Common myeloid progenitor, CD34-positive (primary cell): ENCODE results near the gene PEAK1.

Experiments used
- CTCF ChIA-PET: fragments of 350-600 bp; sonication (Branson Sonifier 250); formaldehyde crosslinking; loops from one replicate; lab custom pipeline; 2021; ENCODE audit warnings: antibody characterized with exemption; lab: Charles Lee
- POLR2A ChIA-PET: fragments of 350-600 bp; sonication (Branson Sonifier 250); formaldehyde crosslinking; loops from one replicate; lab custom pipeline; 2021; ENCODE audit warnings: antibody characterized with exemption; lab: Charles Lee
- DNase-seq, 3 donors: peaks; one replicate each; pipeline versions ENCODE4 v3.0.0 to v3.0.0-alpha.2; 2013
- H3K27ac ChIP-seq, 2 experiments: 1 replicate in 1 of 2; 2 replicates in 1 of 2; pipeline ENCODE4 v1.7.0; 2013; ENCODE audit warnings: inconsistent platforms in 2 of 2, low read length in 2 of 2, mild to moderate bottlenecking in 2 of 2, low read depth in 1 of 2, moderate library complexity in 1 of 2; ENCODE audit not compliant: severe bottlenecking in 2 of 2, insufficient read depth in 1 of 2, poor library complexity in 1 of 2
- H3K27me3 ChIP-seq, 5 experiments: replicated peaks in 2 of 5; 1 replicate in 3 of 5; 2 replicates in 2 of 5; pipeline versions ENCODE4 v1.6.1 to v1.7.0; 2013; ENCODE audit warnings: low read length in 4 of 5, mild to moderate bottlenecking in 2 of 5, moderate library complexity in 2 of 5, inconsistent platforms in 1 of 5; ENCODE audit not compliant: insufficient read depth in 5 of 5, control insufficient read depth in 4 of 5
- H3K36me3 ChIP-seq, 4 experiments: 1 replicate in 2 of 4; 2 replicates in 2 of 4; pipeline versions ENCODE4 v1.6.1 to v1.7.0; 2013; ENCODE audit warnings: low read length in 3 of 4, control low read depth in 1 of 4, mild to moderate bottlenecking in 1 of 4; ENCODE audit not compliant: control insufficient read depth in 4 of 4, insufficient read depth in 4 of 4
- H3K4me1 ChIP-seq, 4 experiments: 1 replicate in 3 of 4; 2 replicates in 1 of 4; pipeline versions ENCODE4 v1.6.1 to v1.7.1; 2013; ENCODE audit warnings: low read length in 3 of 4, mild to moderate bottlenecking in 3 of 4, control low read depth in 1 of 4, inconsistent platforms in 1 of 4, moderate library complexity in 1 of 4; ENCODE audit not compliant: control insufficient read depth in 4 of 4, insufficient read depth in 4 of 4; ENCODE audit errors: control extremely low read depth in 1 of 4
- H3K4me3 ChIP-seq, 7 experiments: 1 replicate in 4 of 7; 2 replicates in 3 of 7; pipeline versions ENCODE4 v1.5.1 to v1.7.0; 2013; ENCODE audit warnings: mild to moderate bottlenecking in 7 of 7, low read length in 6 of 7, moderate library complexity in 6 of 7, inconsistent platforms in 2 of 7, low read depth in 2 of 7, control low read depth in 1 of 7; ENCODE audit not compliant: insufficient read depth in 4 of 7, control insufficient read depth in 1 of 7; ENCODE audit errors: extremely low read depth in 1 of 7
- H3K9me3 ChIP-seq, 5 experiments: 1 replicate in 4 of 5; 2 replicates in 1 of 5; pipeline versions ENCODE4 v1.6.1 to v1.7.1; 2013; ENCODE audit warnings: low read length in 4 of 5, mild to moderate bottlenecking in 2 of 5, inconsistent platforms in 1 of 5, low read depth in 1 of 5, moderate library complexity in 1 of 5; ENCODE audit not compliant: control insufficient read depth in 4 of 5, insufficient read depth in 2 of 5; ENCODE audit errors: control extremely low read depth in 1 of 5
- WGBS: methylation state at CpG from one replicate; pipeline ENCODE4 v1.1.5; 2013; ENCODE audit not compliant: insufficient coverage; 5-methylcytosine and 5-hydroxymethylcytosine counted together

The PEAK1 gene

DNA sequence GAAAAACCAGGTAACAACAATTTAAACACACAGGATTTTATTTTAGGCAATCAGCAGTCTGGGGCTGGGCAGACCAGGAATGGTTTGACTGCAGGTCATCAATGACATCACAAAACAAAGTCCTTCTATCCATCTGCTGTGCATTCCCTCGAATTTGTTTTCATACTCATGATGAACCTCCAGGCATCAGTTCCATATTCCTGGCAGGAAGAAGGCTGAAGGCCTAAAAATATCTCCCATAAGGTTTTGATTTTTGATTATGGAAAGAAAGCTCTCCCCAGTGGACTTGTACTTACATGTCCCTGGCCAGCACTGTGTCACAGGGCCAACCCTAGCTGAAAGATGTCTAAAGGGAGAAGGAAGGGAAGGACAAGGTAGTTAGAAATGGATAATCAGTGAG, 107.4 kb downstream of the PEAK1 start:
- ChIA-PET CTCF (no interaction called here), POLR2A (interaction anchor here (0.5 kb wide), 1 partner anchor 187 kb away, joined by 3 read pairs; no protein-coding TSS in a partner anchor)
- H3K27me3 ChIP-seq: no peaks in the 10 kb centered on the region
- H3K27ac ChIP-seq: no peak overlapping the region
- H3K36me3 ChIP-seq: no peaks in the 10 kb centered on the region
- H3K4me3 ChIP-seq: no peak overlapping the region
- WGBS: no CpG with 5 or more reads among the region's 1 CpG
- no peak for DNase-seq
- no peaks in the 10 kb centered on the region for H3K9me3 ChIP-seq
- H3K4me1 ChIP-seq: peaks cover 0 to 3% (median 0%) of the 10 kb centered on the region in 4 experiments

DNA sequence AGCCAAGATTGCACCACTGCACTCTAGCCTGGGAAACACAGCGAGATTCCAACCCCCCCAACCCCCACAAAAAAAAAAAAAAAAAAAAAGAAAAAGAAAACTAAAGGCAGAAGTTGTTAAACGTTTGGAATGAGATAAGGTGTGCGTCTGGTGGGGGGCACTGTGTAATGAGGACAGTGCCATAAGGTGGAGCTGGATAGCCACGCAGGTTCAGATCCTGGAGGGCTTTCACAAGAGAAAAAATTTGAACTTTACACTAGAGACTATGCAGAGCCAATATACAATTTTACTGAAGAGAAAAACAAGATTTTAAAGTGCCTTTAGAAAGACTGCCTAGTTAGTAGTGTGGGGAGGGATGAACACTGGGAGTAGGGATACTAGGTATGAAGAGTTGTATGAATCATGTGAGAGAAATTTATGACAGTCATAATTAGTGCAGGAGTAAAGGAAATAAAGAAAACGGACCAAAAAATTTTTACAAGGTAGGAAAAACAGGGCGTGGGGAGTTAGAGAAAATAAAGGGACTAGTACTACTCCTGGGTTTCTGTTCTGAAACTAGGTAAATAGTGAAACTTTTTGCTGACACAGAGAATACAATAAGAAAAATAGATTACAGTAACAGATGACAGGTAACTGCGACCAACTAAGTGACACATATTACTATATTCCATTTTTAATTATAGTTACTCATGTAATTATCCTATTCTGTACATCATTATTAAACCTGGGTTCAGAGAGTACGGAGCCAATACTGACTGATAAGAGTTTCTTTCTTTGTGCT, 108.1 kb downstream of the PEAK1 start:
- no peak for DNase-seq
- Histone ChIP-seq H3K4me3 (no peak overlapping the region), H3K27ac (no peak overlapping the region), H3K9me3 (no peaks in the 10 kb centered on the region), H3K36me3 (no peaks in the 10 kb centered on the region), H3K27me3 (no peaks in the 10 kb centered on the region), H3K4me1 (peaks cover 0 to 3% (median 0%) of the 10 kb centered on the region in 4 experiments)
- WGBS: 96% methylated on average over 4 of the region's 8 CpGs
- CTCF ChIA-PET: interaction anchor here (1.2 kb wide), 1 partner anchor 12 kb away, joined by 3 read pairs; no protein-coding TSS in a partner anchor
- POLR2A ChIA-PET: interaction anchor here (0.7 kb wide), 1 partner anchor 429 kb away, joined by 4 read pairs; no protein-coding TSS in a partner anchor

DNA sequence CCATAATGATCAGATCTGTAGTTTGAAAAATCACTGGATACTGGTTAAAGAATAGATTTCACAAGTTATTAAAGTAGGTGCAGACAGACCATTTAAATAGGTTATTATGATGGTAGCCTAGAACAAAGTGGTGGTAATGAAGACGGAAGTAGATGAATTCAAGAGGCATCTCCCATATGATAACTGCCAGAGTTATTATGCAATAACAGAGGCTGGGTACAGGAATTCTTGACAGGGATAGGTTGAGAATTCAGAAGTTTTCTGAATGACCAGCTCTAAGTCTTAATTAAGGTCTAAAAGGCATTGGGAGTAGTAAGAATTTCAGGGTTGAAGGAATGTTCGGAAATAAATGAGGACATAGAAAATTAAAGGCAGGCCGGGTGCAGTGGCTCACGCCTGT, 108.9 kb downstream of the PEAK1 start:
- DNase-seq: no peak
- Histone ChIP-seq H3K27ac (no peak overlapping the region), H3K36me3 (no peaks in the 10 kb centered on the region), H3K4me1 (peaks cover 0 to 3% (median 0%) of the 10 kb centered on the region in 4 experiments), H3K27me3 (no peaks in the 10 kb centered on the region), H3K4me3 (no peak overlapping the region), H3K9me3 (no peaks in the 10 kb centered on the region)
- ChIA-PET POLR2A (no interaction called here), CTCF (interaction anchor here (1.2 kb wide), 1 partner anchor 11 kb away, joined by 3 read pairs; no protein-coding TSS in a partner anchor)
- 100% methylated on average over 4 of the region's 4 CpGs for WGBS

DNA sequence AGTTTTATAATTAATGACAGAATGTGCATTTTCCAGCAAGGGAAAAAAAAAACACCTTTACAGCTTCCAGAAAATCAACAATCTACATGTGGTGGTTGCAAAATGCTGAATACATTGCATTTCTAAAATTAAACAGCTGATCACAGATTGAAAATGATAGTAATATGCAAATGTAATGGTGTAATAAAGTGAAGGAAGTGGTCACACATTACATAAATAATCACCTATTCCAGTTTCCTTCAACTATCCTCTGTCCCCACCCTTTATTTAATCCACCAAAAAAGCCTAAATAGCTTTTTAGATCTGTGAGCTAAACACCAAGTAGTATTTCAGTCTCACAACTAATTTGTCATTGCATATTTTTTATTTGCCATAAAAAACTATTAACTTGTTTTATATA, 110.5 kb downstream of the PEAK1 start:
- ChIA-PET CTCF (interaction anchor here (0.9 kb wide), 1 partner anchor 234 kb away, joined by 3 read pairs; no protein-coding TSS in a partner anchor), POLR2A (no interaction called here)
- Histone ChIP-seq H3K27me3 (no peaks in the 10 kb centered on the region), H3K36me3 (no peaks in the 10 kb centered on the region), H3K27ac (no peak overlapping the region), H3K4me3 (no peak overlapping the region), H3K4me1 (peaks cover 0 to 3% (median under 1%) of the 10 kb centered on the region in 4 experiments), H3K9me3 (no peaks in the 10 kb centered on the region)
- peak in 1 of 3 donors; percentile 8 for DNase-seq

DNA sequence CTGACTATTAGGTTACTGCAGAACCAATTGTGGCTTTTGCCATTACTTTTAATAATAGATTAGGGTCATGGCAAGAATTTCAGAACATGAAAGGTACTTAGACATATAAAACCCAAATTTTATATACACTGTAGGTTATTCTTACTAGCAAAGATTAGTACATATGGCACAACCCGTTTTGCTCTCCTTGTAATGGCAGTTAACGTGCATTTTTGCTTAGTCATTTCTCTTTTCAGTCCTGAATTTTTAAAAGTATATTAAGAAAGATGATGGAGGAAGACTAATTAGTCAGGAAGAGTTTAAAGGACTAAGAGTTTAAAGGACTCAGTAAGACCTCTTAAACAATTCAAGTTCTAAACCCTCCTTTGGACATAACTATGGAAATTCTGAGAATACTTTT, 114.0 kb downstream of the PEAK1 start:
- no CpG with 5 or more reads among the region's 2 CpGs for WGBS
- ChIA-PET CTCF (no interaction called here), POLR2A (no interaction called here)

DNA sequence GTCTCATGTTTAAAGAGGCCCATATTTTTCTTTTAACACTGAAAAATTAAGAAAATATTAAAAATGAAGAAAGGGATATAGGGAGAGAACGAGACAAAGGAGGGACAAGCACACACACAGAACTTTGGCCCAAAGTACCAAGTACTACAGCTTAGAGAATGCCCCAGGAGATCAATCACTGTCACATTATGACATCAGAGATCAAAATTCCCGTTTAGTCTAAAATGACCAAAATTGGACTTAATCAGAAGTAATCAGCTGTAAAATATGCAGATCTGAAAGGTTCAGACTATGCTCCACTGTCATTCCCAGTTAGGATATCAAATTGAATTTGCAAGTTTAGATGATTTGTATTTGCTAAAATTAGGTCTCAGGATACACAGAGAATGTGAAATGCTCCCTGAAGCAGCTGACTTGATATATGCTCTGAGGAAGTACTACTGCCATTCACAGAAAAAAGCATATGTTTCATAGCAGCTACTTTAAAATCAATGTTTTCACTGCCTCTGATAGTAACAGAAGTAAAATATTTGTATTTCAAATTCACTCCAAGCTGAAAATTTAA, 123.0 kb downstream of the PEAK1 start:
- Histone ChIP-seq H3K9me3 (no peaks in the 10 kb centered on the region), H3K4me1 (no peaks in the 10 kb centered on the region), H3K27ac (no peak overlapping the region), H3K36me3 (no peaks in the 10 kb centered on the region), H3K4me3 (no peak overlapping the region), H3K27me3 (no peaks in the 10 kb centered on the region)
- 100% methylated on average over 2 of the region's 2 CpGs for WGBS
- ChIA-PET CTCF (interaction anchor here (0.7 kb wide), 1 partner anchor 253 kb away, joined by 3 read pairs; no protein-coding TSS in a partner anchor), POLR2A (no interaction called here)
- no peak for DNase-seq

More for the DNA sequence above, 114.0 kb downstream of the PEAK1 start:
- Histone ChIP-seq H3K27me3 (no peaks in the 10 kb centered on the region), H3K4me1 (peaks cover 0 to 3% (median under 1%) of the 10 kb centered on the region in 4 experiments), H3K36me3 (no peaks in the 10 kb centered on the region), H3K27ac (no peak overlapping the region), H3K9me3 (no peaks in the 10 kb centered on the region), H3K4me3 (peak overlapping the region in 1 of 7 experiments; percentile 43)
- peak in 2 of 3 donors; percentile 35 to 60 for DNase-seq

DNA sequence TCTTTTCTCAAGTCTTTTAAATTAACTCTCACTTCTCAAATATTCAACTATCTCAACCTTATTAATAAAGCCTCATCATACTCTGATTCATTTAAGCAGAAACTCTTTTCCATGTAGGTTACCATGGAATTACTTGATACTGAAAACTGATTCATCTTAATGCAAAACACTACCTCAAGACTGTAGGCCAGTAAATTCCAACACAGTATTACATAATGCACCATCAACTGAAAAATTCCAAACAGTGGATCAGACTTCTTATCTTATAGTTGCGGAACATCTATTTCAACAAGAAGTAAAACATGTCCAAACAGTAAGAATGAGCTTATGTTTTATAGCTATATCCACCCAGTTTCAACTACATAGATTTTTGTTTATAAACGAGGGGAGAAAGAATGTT, 124.5 kb downstream of the PEAK1 start:
- ChIA-PET CTCF (no interaction called here), POLR2A (no interaction called here)
- no peaks in the 10 kb centered on the region for H3K9me3 ChIP-seq
- no peaks in the 10 kb centered on the region for H3K27me3 ChIP-seq
- H3K27ac ChIP-seq: no peak overlapping the region
- H3K36me3 ChIP-seq: no peaks in the 10 kb centered on the region
- H3K4me3 ChIP-seq: no peak overlapping the region
- H3K4me1 ChIP-seq: no peaks in the 10 kb centered on the region
- no CpG with 5 or more reads among the region's 2 CpGs for WGBS
- no peak for DNase-seq
